H1 (cell line): ENCODE measurements around the gene NPAS4.

Experiments used
- EGR1 ChIP-seq: IDR thresholded peaks from 2 replicates; pipeline ENCODE4 v1.6.1; 2011; ENCODE audit warnings: low read depth, low read length, borderline replicate concordance
- EP300 ChIP-seq, 2 experiments: IDR thresholded peaks; 1 replicate in 1 of 2; 2 replicates in 1 of 2; pipeline ENCODE4 v1.6.1; 2011 to 2012; ENCODE audit warnings: low read depth in 2 of 2, low read length in 2 of 2, mild to moderate bottlenecking in 2 of 2, borderline replicate concordance in 1 of 2, inconsistent platforms in 1 of 2, moderate library complexity in 1 of 2
- JUN ChIP-seq: IDR thresholded peaks from 2 replicates; pipeline ENCODE4 v1.6.1; 2011; ENCODE audit warnings: low read depth, mild to moderate bottlenecking, improper control_type of control experiment, low read length
- POU5F1 ChIP-seq: IDR thresholded peaks from 2 replicates; pipeline ENCODE4 v1.6.1; 2011; ENCODE audit warnings: low read depth, mild to moderate bottlenecking, low read length, moderate library complexity
- TF ChIP-seq, protein P1 (sequence below): IDR thresholded peaks from 2 replicates; pipeline ENCODE4 v1.6.1; 2011; ENCODE audit warnings: low read depth, mild to moderate bottlenecking, low read length; ENCODE audit not compliant: insufficient read depth

- TF ChIP-seq EGR1, result no peak
- TF ChIP-seq JUN, result no peak
- TF ChIP-seq, protein P1, sequence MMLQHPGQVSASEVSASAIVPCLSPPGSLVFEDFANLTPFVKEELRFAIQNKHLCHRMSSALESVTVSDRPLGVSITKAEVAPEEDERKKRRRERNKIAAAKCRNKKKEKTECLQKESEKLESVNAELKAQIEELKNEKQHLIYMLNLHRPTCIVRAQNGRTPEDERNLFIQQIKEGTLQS, result no peak
- no peak for TF ChIP-seq POU5F1
- TF ChIP-seq EP300 (IDR thresholded peaks at IDR 0.05; ENCODE audit: borderline replicate concordance in 1 of 2, low read depth in 2 of 2, low read length in 2 of 2), result no peak
Measured at GRCh38 chr11:66471142-66471541, 50.3 kb downstream of the NPAS4 start.
